ENCODE data around the gene RAB8A. TPM values are rescaled to one million over a fixed set of nuclear protein-coding genes. Genes with fewer than 3 reads are reported as not detected.

RAB8A gene
- total and polyA plus RNA-seq, 9 of the 15 experiments (the other 6 are each of a cell fraction or from before 2014, with no cell fraction given): 11.2 to 102 (median 53.2) TPM

DNA sequence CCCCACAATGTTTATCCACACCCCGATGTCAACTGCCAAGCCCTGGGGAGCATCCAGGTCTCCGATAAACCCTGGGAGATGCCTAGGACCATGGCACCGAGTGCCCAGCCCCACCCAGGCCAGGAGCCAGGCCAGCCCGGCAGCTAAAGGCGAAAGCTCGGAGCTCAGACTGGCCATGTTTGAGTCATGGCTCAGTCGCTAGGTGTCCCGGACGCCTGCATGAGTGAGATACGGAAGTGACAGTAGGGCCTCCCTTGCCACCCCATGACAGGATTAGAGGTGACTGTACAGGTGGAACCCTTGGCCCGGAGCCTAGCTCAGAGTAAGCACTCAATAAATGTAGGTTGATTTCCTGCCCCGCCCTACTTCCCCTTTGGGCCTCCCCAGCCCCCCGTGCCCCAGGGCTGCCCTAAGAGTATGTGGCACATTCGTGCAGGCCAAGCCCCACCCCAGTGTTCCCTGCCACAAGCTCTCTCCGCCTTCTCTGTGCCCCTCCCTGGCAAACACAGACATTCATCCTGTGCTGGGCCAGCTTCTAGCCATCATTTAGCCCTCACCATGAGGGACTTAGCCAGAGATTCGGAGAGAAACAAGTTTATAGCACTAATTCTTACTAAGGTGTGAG, 41.2 kb upstream of the RAB8A start (continued):
- peak; percentile 45; the same call in 1 of the 2 replicates for TF ChIP-seq ZFX (CRISPR knock-in tag; IDR thresholded peaks at IDR 0.05)
- TF ChIP-seq CBFA2T3 (IDR thresholded peaks at IDR 0.05): peak; percentile 75
- TF ChIP-seq MCM2 (IDR thresholded peaks at IDR 0.05; ENCODE audit: low read depth): no peak

GRCh38 chr19:16071072-16071691, 40.5 kb upstream of the RAB8A start:
- in situ Hi-C loops (cut with MboI): no loop called here
- FAIRE-seq: no peak
- 85% methylated on average over 8 of the region's 9 CpGs for WGBS (ENCODE audit: insufficient coverage, low coverage, missing lambda C conversion rate)
- H3K4me2 ChIP-seq (ENCODE audit: insufficient read depth, low read length): no peak overlapping the region
- H3K4me3 ChIP-seq: no peak overlapping the region
- DNase-seq (ENCODE audit: extremely low read depth in 1 of 4, low spot score in 3 of 4): no peak
- H3K27ac ChIP-seq (ENCODE audit: extremely low read depth, low read depth, low read length): peak overlapping the region; percentile 79; the same call in 1 of the 3 replicates
- peaks cover 32 to 36% of the 10 kb centered on the region in 2 experiments for H3K4me1 ChIP-seq (replicated peaks in 1 of 2; ENCODE audit: control insufficient read depth in 2 of 2, insufficient read depth in 2 of 2, low read length in 2 of 2)
- H3K79me2 ChIP-seq (ENCODE audit: control insufficient read depth, insufficient read depth, low read length): no peaks in the 10 kb centered on the region
- POLR2A ChIA-PET: interaction anchor here (0.9 to 1.4 kb wide), 2 partner anchors 11 kb away, joined by 3 to 5 read pairs; no protein-coding TSS in a partner anchor
- no peak for ATAC-seq
- CTCF ChIA-PET (ENCODE audit: low intra/inter-chr PET ratio): no interaction called here
- no peaks in the 10 kb centered on the region for H3K27me3 ChIP-seq (ENCODE audit: control insufficient read depth in 2 of 2, insufficient read depth in 2 of 2, low read length in 2 of 2)
- no TSS peak for BruUV-seq (replicated peaks)
- peak overlapping the region; percentile 96 for H2AFZ ChIP-seq (ENCODE audit: low read depth, low read length)
- H3K9ac ChIP-seq (ENCODE audit: insufficient read depth in 1 of 2, low read depth in 2 of 2, low read length in 2 of 2): no peak overlapping the region
- H3K9me1 ChIP-seq (ENCODE audit: control insufficient read depth, insufficient read depth, low read length): no peaks in the 10 kb centered on the region
- intact Hi-C loops (cut with micrococcal nuclease): no loop called here
- no peaks in the 10 kb centered on the region for H3K9me3 ChIP-seq (replicated peaks; ENCODE audit: control insufficient read depth, insufficient read depth, low read depth, low read length)
- peak; percentile 62 to 79 for TF ChIP-seq KDM1A (IDR thresholded peaks at IDR 0.05)
- no peak for TF ChIP-seq PATZ1 (CRISPR knock-in tag; IDR thresholded peaks at IDR 0.05; ENCODE audit: borderline replicate concordance)
- peak; percentile 76 for TF ChIP-seq ADNP (tag; IDR thresholded peaks at IDR 0.05)
- peak; percentile 86 for TF ChIP-seq RBM25 (IDR thresholded peaks at IDR 0.05; ENCODE audit: low read depth, low read length, severe bottlenecking)
- peak; percentile 89 for TF ChIP-seq ZNF121 (CRISPR knock-in tag; conservative IDR thresholded peaks at IDR 0.05)
- no peak for TF ChIP-seq XRCC4 (IDR thresholded peaks at IDR 0.05; ENCODE audit: extremely low read depth, insufficient read depth, insufficient read length)
- TF ChIP-seq SMARCA5 (IDR thresholded peaks at IDR 0.05): peak; percentile 35; the same call in 1 of the 2 replicates
- TF ChIP-seq PHB (CRISPR knock-in tag; IDR thresholded peaks at IDR 0.05): no peak
- TF ChIP-seq BCOR (IDR thresholded peaks at IDR 0.05): peak; percentile 87
- no peak for TF ChIP-seq PHB2 (IDR thresholded peaks at IDR 0.05; ENCODE audit: low read depth)
- no peaks in the 10 kb centered on the region for H4K20me1 ChIP-seq (replicated peaks; ENCODE audit: control insufficient read depth, insufficient read depth, low read length)
- no peaks in the 10 kb centered on the region for H3K36me3 ChIP-seq (ENCODE audit: control insufficient read depth, insufficient read depth, low read length)
